Parathyroid adenoma (tissue), 2 donors: ENCODE measurements around the gene INTS7.
A peak's percentile ranks its signal among the peaks of the same experiment; 100 is the strongest.
"Not testable (repeated sequence)": the region's sequence is repeated elsewhere in the genome, so short reads cannot be mapped to it uniquely, and the experiment has no call there.

ENCODE experiments used
- H2AFZ ChIP-seq: fragments of 300-600 bp; sonication (generic); one replicate; pipeline ENCODE4 v1.7.0; 2017; ENCODE audit warnings: antibody characterized with exemption, mild to moderate bottlenecking
- H3K27ac ChIP-seq: fragments of 300-600 bp; sonication (generic); one replicate; pipeline ENCODE4 v1.7.0; 2017
- H3K27me3 ChIP-seq: fragments of 300-600 bp; sonication (generic); one replicate; pipeline ENCODE4 v1.7.0; 2017; ENCODE audit warnings: low read length; ENCODE audit not compliant: control insufficient read depth, insufficient read depth
- H3K36me3 ChIP-seq: fragments of 300-600 bp; sonication (generic); one replicate; pipeline ENCODE4 v1.7.0; 2017; ENCODE audit warnings: low read length; ENCODE audit not compliant: control insufficient read depth, insufficient read depth
- H3K4me1 ChIP-seq: fragments of 300-600 bp; sonication (generic); one replicate; pipeline ENCODE4 v1.7.0; 2017; ENCODE audit warnings: control low read depth
- H3K4me2 ChIP-seq: fragments of 300-600 bp; sonication (generic); one replicate; pipeline ENCODE4 v1.7.0; 2017; ENCODE audit warnings: low read length
- H3K4me3 ChIP-seq: fragments of 300-600 bp; sonication (generic); one replicate; pipeline ENCODE4 v1.7.0; 2017; ENCODE audit warnings: low read depth, low read length
- H3K79me2 ChIP-seq: fragments of 300-600 bp; sonication (generic); one replicate; pipeline ENCODE4 v1.7.0; 2017; ENCODE audit warnings: control low read depth
- H3K9ac ChIP-seq: fragments of 300-600 bp; sonication (generic); one replicate; pipeline ENCODE4 v1.7.0; 2017; ENCODE audit warnings: mild to moderate bottlenecking
- H3K9me3 ChIP-seq: fragments of 300-600 bp; sonication (generic); one replicate; pipeline ENCODE4 v1.7.0; 2017; ENCODE audit warnings: low read length; ENCODE audit not compliant: control insufficient read depth
- TF ChIP-seq, protein P1 (sequence below): fragments of 300-600 bp; sonication (generic); IDR thresholded peaks from one replicate; pipeline ENCODE4 v1.7.0; 2017; ENCODE audit warnings: antibody characterized with exemption, mild to moderate bottlenecking
- donor health status: primary hyperparathyroidism.

INTS7 gene

DNA sequence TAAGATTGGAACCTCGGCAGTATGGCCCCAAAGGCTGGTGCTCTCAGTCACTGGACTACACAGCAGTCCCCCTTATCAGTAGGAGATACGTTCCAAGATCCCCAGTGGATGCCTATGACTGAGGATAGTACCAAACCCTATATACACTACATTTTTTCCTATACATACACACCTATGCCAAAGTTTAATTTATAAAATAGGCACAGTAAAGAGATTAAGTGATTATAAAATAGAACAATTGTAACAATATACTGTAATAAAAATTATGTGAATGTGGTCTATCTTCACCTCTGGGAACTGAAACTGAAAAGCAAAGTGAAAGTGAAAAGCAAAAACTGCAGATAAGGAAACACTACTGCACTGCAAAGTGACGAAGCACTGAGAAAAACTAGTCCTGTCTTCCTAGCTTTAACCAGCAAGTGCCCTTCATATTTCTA, 96.8 kb downstream of the INTS7 start:
- H3K27ac ChIP-seq: no peak overlapping the region
- H3K9ac ChIP-seq: no peak overlapping the region
- no peaks in the 10 kb centered on the region for H3K79me2 ChIP-seq
- H3K4me2 ChIP-seq: peak overlapping the region; percentile 39
- TF ChIP-seq, protein P1, sequence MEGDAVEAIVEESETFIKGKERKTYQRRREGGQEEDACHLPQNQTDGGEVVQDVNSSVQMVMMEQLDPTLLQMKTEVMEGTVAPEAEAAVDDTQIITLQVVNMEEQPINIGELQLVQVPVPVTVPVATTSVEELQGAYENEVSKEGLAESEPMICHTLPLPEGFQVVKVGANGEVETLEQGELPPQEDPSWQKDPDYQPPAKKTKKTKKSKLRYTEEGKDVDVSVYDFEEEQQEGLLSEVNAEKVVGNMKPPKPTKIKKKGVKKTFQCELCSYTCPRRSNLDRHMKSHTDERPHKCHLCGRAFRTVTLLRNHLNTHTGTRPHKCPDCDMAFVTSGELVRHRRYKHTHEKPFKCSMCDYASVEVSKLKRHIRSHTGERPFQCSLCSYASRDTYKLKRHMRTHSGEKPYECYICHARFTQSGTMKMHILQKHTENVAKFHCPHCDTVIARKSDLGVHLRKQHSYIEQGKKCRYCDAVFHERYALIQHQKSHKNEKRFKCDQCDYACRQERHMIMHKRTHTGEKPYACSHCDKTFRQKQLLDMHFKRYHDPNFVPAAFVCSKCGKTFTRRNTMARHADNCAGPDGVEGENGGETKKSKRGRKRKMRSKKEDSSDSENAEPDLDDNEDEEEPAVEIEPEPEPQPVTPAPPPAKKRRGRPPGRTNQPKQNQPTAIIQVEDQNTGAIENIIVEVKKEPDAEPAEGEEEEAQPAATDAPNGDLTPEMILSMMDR: no peak
- H3K27me3 ChIP-seq: no peaks in the 10 kb centered on the region
- H3K4me3 ChIP-seq: no peak overlapping the region
- H2AFZ ChIP-seq: no peak overlapping the region
- no peaks in the 10 kb centered on the region for H3K36me3 ChIP-seq
- H3K4me1 ChIP-seq: no peaks in the 10 kb centered on the region
- no peaks in the 10 kb centered on the region for H3K9me3 ChIP-seq

DNA sequence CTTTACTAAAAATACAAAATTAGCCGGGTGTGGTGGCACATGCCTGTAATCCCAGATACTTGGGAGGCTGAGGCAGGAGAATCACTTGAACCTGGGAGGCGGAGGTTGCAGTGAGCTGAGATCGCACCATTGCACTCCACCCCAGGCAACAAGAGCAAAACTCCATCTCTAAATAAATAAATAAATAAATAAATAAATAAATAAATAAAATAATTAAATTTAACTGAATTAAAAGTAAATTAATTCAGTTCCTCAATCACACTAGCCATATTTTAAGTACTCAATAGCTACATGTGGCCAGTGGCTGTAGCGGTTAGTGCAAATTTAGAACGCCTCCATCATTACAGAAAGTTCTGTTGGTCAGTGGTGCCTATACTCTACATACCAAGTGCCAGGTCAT, 97.9 kb downstream of the INTS7 start:
- H3K9ac ChIP-seq, H3K4me3 ChIP-seq, H2AFZ ChIP-seq, H3K4me1 ChIP-seq, H3K9me3 ChIP-seq, H3K27me3 ChIP-seq, H3K27ac ChIP-seq, H3K4me2 ChIP-seq, H3K79me2 ChIP-seq, H3K36me3 ChIP-seq: not testable (repeated sequence)

DNA sequence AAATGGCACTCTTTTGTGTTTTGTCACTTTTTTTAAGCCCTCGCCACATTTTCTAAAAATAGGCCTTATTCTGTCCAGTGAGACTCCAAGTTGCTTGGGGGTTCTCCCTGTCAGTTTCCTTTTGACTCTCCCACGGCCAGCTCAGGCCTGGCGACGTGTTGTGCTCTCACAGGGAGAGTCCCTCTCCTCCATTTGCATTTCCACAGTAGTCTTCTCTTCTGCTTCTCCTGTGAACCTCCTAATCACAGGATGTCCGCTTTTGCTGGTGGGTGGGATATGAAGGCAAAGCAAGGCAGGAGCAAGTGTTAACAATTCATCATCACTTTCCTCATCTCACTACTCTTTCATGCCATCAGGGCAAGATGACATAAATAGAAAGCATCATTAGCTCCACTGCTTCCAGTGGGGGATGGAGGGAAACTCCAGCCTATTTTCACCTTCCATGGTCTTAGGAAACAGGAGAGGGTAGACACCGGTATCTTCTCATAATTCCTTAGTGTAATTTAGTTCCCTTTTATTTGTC, 99.8 kb downstream of the INTS7 start:
- Histone ChIP-seq H3K27ac (no peak overlapping the region), H3K36me3 (no peaks in the 10 kb centered on the region), H2AFZ (no peak overlapping the region), H3K27me3 (no peaks in the 10 kb centered on the region), H3K9ac (no peak overlapping the region), H3K4me1 (no peaks in the 10 kb centered on the region), H3K4me2 (no peak overlapping the region), H3K4me3 (no peak overlapping the region), H3K9me3 (no peaks in the 10 kb centered on the region), H3K79me2 (no peaks in the 10 kb centered on the region)
- TF ChIP-seq, protein P1: no peak

DNA sequence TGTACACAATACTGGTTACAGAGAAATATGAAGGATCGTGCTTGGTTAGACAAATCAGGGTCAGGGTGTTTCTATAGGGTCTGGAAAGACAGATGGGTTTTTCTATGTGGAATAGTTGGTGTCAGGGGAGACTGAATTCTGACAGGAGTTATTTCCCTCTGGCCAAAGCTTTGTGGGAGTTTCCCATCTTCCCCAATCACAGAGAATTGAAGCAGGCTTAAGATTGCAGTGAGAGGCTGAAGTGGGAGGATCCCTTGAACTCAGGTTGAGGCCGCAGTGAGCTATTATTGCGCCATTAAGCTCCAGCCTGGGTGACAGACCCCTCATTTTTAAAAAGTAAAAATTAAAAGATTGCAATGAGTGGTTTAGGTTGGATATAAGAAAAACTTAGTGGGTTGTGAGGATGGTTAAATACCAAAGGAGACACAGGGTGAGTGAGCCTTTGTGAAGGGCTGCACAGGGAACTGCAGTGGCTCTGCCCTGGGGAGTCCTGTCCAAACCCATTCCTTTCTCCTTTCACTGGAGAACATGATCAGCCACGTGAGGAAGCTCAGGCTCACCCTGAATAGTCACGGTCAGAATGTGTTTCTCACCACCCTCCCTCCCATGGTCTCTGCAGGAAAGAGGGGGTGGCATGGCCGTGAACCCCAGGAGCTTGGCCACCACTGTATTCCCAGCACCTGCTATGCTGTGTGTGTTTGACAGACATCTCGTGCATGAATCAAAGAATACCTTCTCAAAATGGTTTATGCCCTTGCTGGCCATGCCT, 101.2 kb downstream of the INTS7 start:
- Histone ChIP-seq H2AFZ (no peak overlapping the region), H3K4me3 (no peak overlapping the region), H3K36me3 (no peaks in the 10 kb centered on the region), H3K9me3 (no peaks in the 10 kb centered on the region), H3K79me2 (no peaks in the 10 kb centered on the region), H3K9ac (no peak overlapping the region), H3K27me3 (no peaks in the 10 kb centered on the region), H3K4me2 (no peak overlapping the region), H3K27ac (no peak overlapping the region), H3K4me1 (no peaks in the 10 kb centered on the region)
- TF ChIP-seq, protein P1: no peak

- Histone ChIP-seq H3K27ac (no peak overlapping the region), H3K4me2 (no peak overlapping the region), H3K4me1 (no peaks in the 10 kb centered on the region), H3K27me3 (no peaks in the 10 kb centered on the region), H2AFZ (no peak overlapping the region), H3K79me2 (no peaks in the 10 kb centered on the region), H3K4me3 (no peak overlapping the region), H3K9me3 (no peaks in the 10 kb centered on the region), H3K36me3 (no peaks in the 10 kb centered on the region), H3K9ac (no peak overlapping the region)
- TF ChIP-seq, protein P1: no peak
Observed at GRCh38 chr1:211932933-211933254, 102.5 kb downstream of the INTS7 start.
